K562 (cell line): Measurements from ENCODE around the gene LRRC59. TPM values are rescaled to one million over a fixed set of nuclear protein-coding genes. Genes with fewer than 3 reads are reported as not detected.

Experiments used
- AFF4 ChIP-seq: sonication (generic); formaldehyde crosslinking; IDR thresholded peaks from 2 replicates; pipeline ENCODE4 v1.8.0; 2023; ENCODE audit warnings: mild to moderate bottlenecking, missing genetic modification reagents
- CREB3 ChIP-seq: fragments of 450-650 bp; conservative IDR thresholded peaks from 2 replicates; pipeline ENCODE4 v1.6.1; 2016; ENCODE audit warnings: missing genetic modification characterization, low read depth, mild to moderate bottlenecking, missing compliant biosample characterization, moderate library complexity
- DMBX1 ChIP-seq: fragments of 250-450 bp; sonication (Bioruptor Pico); IDR thresholded peaks from 2 replicates; pipeline ENCODE4 v1.8.0; 2022; ENCODE audit warnings: inconsistent platforms, mild to moderate bottlenecking, moderate library complexity, borderline replicate concordance
- ESRRA ChIP-seq: fragments of 450-650 bp; IDR thresholded peaks from 2 replicates; pipeline ENCODE4 v1.6.1; 2014; ENCODE audit warnings: low read depth, mild to moderate bottlenecking, moderate library complexity, borderline replicate concordance
- KDM1A ChIP-seq, 2 experiments: fragments of 450-650 bp; IDR thresholded peaks; 2 replicates each; pipeline ENCODE4 v1.6.1; 2016; ENCODE audit warnings: mild to moderate bottlenecking in 2 of 2
- MAX ChIP-seq: sonication (generic); formaldehyde crosslinking; IDR thresholded peaks from 2 replicates; pipeline ENCODE4 v1.9.0; 2022; ENCODE audit warnings: mild to moderate bottlenecking, missing genetic modification reagents
- MXD1 ChIP-seq: fragments of 250-450 bp; sonication (Bioruptor Pico); IDR thresholded peaks from 2 replicates; pipeline ENCODE4 v1.8.0; 2021; ENCODE audit warnings: borderline replicate concordance, mild to moderate bottlenecking, moderate library complexity; ENCODE audit not compliant: poor library complexity, severe bottlenecking
- POLR2G ChIP-seq: fragments of 200-400 bp; formaldehyde crosslinking; IDR thresholded peaks from 2 replicates; pipeline ENCODE4 v1.6.1; 2017; ENCODE audit warnings: low read depth, mild to moderate bottlenecking, antibody characterized with exemption, low read length, moderate library complexity
- ZNF318 ChIP-seq, 2 experiments: fragments of 450-650 bp; IDR thresholded peaks; 2 replicates each; pipeline ENCODE4 v1.6.1; 2016; ENCODE audit warnings: mild to moderate bottlenecking in 2 of 2, borderline replicate concordance in 1 of 2, low read depth in 1 of 2, moderate library complexity in 1 of 2
- polyA plus RNA-seq, 8 experiments: library from polyadenylated mRNA; depleted of rRNA in 4 of 8; stranded (reverse) in 5 of 8; unstranded in 3 of 8; fragments of >200 nt; fragmentation: Nextera tagmentation in 2 of 8; fragmentation: Illumina TruSeq in 1 of 8; extraction: Ambion mirVana in 2 of 8; extraction: Trizol in 1 of 8; gene quantifications; 2 replicates each; pipeline versions ENCODE4 v1.2.1 to v1.2.3, GENCODE V29; 2011 to 2014; ENCODE audit warnings: inconsistent platforms in 1 of 8, missing spikeins in 1 of 8
- total RNA-seq, 7 experiments: library from RNA; depleted of rRNA in 6 of 7; stranded (reverse); fragments of >200 nt in 6 of 7; fragmentation: Illumina TruSeq in 2 of 7; extraction: Trizol in 2 of 7; gene quantifications; 2 replicates each; pipeline versions ENCODE4 v1.2.1 to v1.2.3, GENCODE V29; 2011 to 2021; ENCODE audit warnings: low replicate concordance in 1 of 7

The LRRC59 gene
- total and polyA plus RNA-seq, 9 of the 15 experiments (the other 6 are each of a cell fraction or from before 2014, with no cell fraction given) = 27.8 to 244 (median 154) TPM

GRCh38 chr17:50397111-50397918 lies at the start of gene LRRC59 (continued):
- TF ChIP-seq MXD1 (no peak), KDM1A (IDR thresholded peaks at IDR 0.05) (0 out of 4 replicates have a peak, but pooled peaks of 1 of the 2 experiments have one; percentile 36), ESRRA (peak; percentile 83), AFF4 (CRISPR knock-in tag) (peak; percentile 97), MAX (peak; percentile 90), ZNF318 (IDR thresholded peaks at IDR 0.05; ENCODE audit: borderline replicate concordance in 1 of 2, low read depth in 1 of 2) (no peak), DMBX1 (no peak), POLR2G (peak; percentile 96), CREB3 (tag) (0 out of 2 replicates have a peak, but pooled peaks have one; percentile 58)
